T-helper 2 cell (primary cell): ENCODE data around the gene ANO2.

Experiments used
- DNase-seq, 5 experiments: peaks; one replicate each; pipeline versions ENCODE4 v3.0.0 to v3.0.0-alpha.2; 2012 to 2022

Gene ANO2

DNA sequence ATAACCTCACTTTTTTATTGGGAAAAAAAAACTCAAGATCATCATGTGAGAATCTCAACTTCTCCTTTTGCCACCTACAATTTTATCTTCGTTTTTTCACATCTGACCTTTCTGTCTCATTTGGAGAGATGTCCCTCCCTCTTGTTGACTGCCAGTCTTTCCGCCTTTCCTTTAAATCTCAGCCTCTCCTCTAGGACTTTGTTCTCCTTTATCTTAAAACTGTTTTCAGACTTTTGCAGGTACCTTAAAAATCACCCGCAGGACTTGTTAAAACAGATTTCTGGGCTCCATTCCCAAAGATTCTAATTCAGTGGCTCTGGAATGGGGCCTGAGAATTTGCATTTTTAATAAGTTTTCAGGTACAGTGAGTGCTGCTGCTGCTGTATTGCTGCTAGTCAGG lies 289.9 kb downstream of the ANO2 start:
- DNase-seq: no peak

DNA sequence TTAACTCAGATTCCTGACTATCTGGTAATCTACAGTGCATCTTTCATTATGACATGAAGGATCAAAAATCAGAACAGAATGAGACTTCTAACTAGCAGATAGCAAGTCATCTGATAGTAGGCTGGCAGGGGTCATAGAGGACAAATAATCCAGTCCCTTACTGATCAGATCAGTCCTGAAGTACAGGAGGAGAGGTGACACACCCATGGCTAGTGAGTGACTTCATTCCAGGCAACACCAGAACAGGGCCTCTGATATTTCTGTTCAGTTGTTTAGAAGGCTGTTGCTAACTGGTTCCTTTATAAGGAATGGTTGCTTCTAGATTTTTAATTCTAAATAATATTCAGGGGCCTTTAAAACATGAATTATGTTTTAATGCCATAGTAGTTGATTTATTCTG lies 291.0 kb downstream of the ANO2 start:
- DNase-seq: no peak

DNA sequence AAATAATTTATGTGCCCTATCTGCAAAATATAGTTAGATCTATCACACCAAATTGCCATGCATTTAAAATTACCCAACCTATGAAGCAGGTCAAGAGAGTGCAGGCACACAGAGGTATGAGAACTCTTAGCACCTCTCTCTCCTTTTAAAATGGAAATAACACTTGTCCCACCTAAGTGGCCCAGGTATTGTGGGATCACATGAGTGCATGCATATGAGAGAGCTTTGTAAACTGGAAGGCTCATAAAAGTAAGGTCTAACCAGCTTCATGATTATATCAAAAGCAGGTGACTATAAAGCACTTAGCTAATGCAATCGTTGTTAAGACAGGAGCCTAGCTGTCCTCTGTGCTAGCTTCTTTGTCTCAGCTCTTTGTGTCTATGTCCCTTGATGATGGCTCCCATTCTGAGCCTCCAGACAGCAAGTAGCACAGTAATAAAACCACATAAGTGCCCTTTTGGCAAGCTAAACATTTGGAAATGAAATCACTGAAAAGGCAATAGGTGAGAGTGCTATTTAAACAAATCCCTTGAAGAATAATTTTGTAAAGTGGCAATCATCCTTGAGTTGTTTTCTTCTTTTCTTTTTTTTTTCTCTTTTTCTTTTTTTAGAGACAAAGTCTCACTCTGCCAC lies 294.1 kb downstream of the ANO2 start:
- no peak for DNase-seq

DNA sequence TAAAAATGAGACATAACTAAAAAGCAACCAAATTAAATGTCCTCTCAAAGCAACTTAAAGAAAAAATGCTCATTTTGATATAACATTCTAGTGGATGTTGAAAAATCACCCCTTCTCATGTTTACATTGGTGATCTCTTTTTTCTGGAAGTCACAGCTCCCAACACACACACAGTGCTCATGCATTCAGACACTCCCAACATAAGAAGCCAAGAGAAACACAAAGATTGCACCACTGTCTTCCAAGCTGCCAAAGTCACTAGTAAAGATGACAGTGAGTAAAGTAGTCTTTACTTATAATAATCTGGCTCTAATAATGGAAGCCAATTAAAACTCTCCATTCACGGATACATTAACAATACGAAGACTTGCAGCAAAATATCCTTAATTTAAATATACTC lies 294.8 kb downstream of the ANO2 start:
- no peak for DNase-seq

DNA sequence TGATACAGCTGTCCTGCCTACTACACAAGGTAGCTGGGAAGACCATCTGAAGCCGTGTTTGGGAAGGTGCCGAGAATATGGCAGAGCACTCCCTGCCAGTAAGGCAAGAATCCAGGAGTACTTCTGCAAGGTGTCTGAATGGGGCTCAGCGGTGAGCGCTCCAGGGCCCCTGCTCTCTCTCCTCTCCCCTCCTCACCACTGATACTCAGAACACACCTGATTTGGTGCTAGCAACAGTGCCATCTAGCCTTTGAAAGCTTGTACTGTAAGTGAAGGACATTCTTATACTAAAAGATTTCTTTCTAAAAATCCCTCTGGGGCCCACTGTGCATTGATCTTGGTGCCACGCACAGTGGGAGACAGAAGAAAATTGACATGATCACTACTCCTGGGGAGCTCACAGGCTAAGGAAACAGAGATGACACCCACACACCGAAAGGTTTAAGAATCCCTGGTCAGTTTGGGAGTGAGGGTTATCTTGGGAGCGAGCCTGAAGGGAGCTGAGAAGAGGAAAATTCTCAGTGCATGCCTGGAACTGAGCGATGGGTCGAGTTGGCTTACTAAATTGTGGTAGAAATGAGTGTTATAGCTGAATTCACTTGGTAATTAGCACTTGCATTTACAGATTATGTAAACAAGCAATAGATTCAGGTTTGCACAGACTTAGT lies 296.2 kb downstream of the ANO2 start:
- no peak for DNase-seq

DNA sequence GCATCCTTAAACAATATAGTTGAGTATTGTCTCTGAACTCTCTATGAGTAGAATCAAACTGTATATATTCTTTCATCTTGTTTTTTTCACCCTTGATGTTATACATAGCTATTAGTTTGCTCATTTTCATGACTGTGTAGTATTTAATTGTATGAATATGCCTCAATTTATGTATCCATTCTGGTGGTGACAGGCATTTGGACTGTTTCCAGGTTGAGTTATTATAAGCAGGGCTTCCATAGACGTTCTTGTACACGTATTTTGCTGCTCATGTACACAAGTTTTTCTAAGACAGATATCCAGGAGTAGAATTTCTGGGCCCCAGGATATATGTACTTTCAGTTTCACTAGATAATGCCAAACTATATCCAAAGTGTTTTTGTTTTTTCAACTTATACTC lies 301.8 kb downstream of the ANO2 start:
- no peak for DNase-seq

DNA sequence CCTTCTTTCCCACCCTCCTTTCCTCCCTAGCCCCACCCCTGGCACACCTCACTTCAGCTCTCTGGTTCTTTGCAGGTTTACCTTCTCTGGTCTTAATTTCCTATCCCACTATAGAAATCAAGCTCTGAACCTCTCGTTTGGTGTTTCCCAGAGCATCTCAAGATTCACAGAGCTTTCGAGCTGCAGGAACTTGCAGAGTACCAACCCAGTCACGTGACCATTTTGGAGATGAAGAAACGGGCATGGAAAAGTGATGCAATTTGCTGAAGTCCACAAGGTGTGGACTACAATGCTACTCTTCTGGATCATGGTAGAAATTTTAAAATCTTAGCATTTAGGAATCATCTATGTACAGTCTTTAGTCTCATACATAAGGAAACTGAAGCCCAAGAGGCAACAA lies 307.4 kb downstream of the ANO2 start:
- DNase-seq: no peak

DNA sequence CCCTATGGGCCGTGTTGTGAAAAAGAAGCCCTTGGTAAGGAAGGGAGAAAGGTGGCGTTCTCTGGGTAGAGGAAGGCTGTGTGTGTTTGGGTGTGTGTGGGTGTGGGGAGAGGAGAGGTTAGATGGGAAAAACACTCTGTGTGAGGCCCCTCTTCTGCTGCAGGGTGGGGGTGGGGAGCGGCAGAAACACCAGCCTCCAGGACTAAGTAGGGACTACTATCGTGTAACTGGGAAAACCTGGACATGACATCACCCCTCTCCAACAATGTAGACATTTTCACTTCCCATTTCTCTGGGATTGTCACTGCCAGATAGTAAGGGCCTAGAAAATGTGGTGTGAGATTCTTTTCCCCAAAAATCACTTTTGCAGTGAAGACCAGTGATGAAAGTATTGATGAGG lies 308.2 kb downstream of the ANO2 start:
- no peak for DNase-seq

DNA sequence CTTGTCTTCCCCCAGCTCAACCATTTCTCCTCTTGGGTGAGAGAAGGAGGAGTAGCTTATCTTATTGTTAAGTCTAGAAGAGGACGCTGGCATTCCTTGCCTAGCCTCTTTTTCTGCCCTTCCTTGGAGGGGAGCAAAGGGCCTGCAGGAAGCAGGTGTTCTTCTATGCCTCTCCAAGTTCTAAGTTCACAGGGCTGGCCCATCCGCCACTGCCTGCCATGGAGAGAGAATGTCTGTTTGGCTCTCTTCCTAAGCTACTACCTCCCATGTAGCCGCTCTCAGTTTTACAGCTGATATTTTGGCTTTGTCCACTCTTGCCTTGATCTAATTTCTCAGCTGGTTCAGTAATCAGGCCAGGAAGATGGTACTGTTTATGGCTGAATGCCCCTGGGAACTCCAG lies 312.0 kb downstream of the ANO2 start:
- no peak for DNase-seq

DNA sequence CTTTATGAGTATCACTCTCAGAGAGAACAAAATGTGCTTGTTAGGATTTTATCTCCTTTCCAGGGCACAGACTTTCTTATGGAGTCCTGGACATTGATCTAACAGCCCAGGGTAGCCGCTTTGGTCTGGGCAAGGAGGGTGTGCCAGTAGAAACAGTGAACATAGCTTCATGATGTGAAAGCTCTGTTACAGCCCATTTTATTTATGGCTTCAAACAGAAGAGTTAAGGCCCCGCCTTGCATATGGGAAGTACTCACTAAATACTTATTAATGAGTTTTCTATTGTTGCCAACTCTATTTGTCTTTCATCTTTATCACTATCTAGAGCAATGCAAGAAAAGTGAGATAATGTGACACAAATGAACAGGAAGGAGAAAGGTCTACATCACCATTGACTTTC lies 312.6 kb downstream of the ANO2 start:
- DNase-seq: no peak

DNA sequence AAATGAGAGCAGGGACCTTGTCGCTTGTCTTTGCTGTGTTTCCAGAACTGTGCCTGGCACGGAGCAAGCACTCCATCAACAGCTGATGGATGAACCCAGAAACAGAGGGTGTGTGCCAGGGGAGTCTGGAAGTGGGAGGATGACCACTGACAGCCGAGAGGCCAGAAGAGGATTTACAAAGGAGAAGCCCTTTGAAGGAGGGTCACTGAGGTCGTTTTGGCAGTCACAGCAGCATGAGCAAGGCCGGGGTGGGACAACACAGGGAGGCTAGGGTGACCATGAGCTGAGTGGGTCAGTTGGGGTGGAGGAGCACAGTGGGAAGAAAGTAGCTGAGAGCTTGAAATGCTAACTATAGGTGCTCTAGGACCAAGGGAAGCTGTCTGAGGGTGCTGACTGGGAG lies 313.6 kb downstream of the ANO2 start:
- DNase-seq: no peak

DNA sequence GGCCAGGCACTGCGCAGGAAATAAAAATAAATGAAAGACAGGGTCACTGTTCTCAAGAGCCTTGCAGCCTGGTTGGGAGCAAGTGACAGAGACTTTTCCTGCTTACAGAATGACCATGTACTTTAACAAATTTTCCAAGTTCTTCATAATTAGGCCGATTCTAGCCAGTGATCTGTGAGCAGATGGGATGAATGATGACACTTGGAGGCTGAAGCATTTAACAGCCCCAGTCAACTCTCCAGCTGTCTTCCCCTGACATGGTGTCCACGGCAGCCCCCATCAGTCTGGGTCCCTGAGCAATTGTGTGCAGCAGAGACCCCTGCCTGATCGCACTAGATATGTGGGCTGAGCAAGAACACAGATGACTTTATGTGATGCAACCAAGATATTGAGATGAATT lies 314.3 kb downstream of the ANO2 start:
- DNase-seq: no peak

DNA sequence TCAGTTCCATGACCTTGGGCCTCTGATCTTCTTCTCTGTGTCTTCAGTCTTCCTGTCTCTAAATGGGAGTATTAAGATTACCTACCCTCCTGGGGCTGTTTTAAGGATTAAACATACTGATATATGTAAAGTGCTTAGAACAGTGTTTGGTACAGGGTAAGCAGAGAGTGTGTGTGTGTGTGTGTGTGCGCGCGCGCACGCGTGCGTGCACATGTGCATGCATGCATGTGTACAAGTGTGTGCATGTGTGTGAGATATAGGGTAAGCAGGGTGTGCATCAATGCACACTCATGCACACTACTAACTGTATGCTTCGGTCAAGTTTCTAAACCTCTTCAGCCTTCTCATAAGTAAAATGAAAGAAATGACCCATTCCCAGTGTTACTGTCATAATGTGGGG lies 316.6 kb downstream of the ANO2 start:
- no peak for DNase-seq

DNA sequence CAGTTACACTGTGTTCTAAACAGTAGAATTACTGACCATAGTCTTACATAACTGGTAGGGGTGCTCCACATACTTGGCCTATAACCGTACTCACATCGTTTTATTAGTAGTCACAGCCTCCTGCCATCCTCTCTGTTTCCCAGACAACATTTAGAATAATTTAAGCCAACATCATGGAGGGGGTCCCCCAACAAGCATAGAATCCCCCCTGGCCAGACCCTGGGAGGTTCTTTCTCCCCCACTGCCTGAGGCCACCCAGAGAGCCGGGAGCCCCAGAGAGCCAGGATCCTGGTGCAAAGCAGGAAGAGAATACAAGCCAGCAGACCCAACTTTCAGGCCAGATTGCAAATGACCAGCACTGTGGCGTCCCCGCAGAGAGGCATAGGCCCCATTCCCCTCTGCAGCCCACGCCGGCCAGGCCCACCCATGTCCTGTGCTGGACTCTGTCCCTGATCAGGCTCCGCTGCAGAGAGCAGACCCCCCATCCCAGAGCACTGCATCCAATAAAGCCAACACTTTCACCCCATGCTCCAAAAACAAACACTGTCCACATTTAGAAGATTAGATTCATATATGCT lies 317.9 kb downstream of the ANO2 start:
- DNase-seq: no peak

DNA sequence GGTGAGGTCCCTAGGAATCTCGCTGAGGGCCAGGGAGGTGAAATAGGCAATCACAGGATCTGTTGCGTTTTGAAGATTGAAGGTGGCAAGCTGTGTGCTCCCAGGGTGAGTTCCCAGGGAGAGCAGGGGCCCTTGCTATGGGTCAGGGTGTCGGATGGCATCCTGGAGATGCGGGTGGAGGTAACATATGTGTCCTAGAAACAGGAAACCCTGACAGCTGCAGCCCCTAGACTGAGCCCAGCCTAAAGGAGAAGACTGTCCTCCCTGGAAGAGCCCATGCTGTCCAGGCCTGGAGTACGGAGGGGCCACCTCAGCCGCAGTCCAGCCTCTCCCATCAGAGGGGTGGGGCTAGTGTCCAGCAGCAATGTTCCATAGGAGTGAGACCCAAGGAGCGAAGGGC lies 318.9 kb downstream of the ANO2 start:
- DNase-seq: no peak

DNA sequence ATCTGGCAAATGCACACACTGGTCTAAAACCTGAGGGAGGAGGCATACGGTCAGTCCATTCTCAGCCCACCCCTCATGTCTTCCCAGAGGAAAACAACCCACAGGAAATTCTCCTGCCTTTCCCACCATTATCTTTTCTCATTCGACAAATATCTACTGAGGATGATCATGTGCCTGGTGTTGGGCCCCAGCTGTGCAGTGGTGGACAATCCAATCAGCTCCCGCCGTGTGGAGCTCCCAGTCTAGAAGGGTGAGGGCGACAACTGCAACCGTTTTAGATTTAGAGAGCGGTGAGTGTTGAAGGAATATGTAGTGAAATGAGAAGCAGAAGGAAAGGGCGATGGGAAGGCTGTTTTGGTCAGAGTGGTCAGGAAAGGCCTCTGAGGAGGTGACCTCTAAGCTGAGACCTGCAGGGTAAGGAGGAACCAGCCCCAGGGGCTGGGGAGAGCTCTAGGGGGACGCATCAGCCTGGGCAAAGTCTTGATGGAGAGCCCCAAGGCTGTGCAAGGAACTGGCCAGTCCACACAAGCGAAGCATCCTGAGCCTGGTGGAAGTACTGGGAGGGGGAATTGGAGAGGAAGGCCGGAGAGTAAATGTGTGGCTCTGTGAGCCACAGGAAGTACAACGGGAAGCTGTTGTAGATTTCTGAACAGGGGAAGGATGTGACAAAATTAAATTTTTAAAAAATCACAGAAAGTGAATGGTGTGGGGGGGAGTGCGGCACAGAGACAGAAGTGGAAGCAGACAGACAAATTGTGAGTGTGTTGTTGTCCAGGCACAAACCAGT lies 320.4 kb downstream of the ANO2 start:
- no peak for DNase-seq

DNA sequence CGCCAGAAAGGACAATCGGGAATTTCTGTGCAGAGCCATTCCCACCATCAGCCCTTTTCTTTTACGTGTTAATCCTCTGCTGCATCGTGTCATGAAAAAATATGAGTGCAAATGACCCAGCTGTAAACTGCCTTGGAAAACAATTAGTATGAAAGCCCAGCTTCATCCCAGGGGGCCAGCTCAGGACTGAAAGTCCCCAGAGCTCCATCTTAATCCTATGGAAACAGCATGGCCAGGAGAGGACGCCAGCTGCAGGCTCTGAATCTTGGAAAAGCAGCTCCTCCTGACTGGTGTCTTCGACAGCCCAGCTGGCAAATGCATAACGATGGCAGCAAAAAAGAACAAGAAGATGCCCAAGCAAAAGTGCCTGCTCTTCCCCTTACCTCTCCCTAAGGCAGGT lies 321.6 kb downstream of the ANO2 start:
- DNase-seq: no peak

DNA sequence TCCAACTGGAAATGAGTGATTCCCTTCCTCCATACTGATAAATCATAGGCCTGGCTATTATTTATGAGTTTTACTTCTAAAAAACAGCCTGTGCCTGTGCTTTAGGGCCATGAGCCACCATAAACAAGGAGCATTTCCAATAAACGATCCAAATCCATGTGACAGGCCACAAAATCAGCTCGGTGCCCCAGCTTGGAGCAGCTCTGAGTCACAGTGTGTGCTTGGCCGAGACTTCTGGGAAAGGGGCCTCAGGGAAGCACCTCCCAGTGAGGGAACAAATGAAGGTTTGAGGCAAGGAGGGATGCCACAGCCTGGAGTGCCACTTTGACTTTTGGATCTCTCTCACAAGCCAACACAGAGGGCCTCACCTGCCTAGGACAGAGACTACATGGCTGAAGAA lies 322.8 kb downstream of the ANO2 start:
- DNase-seq: no peak

DNA sequence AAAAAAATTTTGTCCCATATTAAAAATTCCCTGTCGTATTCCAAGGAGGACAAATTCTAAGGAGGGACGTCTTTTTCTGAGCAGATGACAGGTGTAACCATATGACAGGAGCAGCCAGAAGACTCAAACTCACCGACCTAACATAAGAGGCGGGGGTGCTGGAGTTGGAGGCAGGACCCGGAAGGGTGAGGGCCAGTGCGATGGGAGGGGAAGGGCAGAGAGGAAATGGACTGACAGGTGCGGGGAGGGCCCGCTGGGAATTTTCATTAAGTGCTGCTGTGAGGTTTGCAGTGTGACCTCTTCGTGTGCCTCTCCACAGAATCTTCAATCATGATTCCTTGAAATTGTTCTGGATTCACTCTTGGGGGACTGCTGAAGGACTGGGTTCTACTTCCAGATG lies 323.7 kb downstream of the ANO2 start:
- DNase-seq: no peak

DNA sequence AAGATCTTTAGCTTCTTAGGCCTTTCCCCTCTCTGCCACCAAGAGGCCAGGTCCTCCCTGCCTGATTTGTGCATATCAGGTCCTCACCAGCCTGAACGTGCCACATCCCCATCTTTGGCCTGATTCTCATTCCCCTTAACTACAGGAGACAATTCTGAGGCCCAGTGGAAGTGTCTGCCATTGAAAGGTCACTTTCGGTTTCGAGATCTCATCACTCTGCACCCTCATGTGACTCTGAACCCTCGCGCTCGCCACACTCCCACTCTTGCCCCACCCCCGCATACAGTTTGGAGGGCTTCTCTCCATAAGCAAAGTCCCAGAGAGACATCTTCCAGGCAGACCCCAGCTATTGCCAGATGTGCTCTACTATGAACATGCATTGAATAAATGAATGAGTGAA lies 324.2 kb downstream of the ANO2 start:
- DNase-seq: no peak

DNA sequence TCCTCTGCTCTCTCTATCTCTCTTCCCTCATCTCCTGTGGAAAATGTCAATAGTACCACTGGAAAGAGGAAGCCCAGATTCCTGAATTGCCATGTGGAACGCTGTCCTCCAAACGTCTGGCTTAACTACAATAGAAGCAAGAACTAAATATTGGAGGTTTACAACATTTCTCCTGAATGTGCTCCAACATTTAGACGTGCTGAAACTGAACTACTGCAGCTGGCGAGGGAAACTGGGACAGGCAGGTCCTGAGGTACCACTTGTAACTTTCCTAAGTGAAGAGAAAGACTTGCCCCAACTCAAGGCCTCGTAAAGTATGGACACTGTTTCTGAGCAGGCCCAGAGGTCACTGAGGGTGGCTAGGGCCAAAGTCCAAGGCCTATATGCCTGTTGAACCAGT lies 325.4 kb downstream of the ANO2 start:
- no peak for DNase-seq

DNA sequence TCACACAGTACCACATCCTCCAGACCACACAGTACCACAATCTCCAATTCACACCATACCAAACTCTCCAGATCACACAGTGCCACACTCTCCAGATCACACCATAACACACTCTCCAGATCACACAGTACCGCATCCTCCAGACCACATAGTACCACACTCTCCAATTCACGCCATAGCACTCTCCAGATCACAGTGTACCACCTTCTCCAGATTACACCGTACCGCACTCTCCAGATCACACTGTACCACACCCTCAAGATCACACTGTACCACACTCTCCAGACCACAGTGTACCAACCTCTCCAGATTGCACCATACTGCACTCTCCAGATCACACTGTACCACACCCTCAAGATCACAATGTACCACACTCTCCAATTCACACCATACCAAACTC lies 328.2 kb downstream of the ANO2 start:
- no peak for DNase-seq

DNA sequence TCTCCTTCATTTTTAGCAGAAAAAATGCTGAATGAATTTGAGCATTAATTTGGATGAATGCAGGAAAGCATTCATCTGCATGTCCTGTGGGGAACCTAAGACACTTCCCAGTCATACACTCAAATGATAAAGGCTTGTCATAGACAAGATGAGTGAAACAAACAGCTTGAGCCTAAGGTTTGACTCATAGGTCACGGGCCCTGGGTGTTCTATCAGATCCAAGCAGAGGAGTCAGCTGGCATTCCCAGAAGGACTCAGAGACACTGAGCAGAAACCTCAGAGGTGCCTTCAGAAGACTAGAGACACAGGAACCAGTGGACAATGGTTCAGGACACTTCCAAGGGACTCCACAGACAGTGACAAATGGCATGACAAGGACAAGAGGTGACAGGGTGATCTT lies 329.3 kb downstream of the ANO2 start:
- no peak for DNase-seq

DNA sequence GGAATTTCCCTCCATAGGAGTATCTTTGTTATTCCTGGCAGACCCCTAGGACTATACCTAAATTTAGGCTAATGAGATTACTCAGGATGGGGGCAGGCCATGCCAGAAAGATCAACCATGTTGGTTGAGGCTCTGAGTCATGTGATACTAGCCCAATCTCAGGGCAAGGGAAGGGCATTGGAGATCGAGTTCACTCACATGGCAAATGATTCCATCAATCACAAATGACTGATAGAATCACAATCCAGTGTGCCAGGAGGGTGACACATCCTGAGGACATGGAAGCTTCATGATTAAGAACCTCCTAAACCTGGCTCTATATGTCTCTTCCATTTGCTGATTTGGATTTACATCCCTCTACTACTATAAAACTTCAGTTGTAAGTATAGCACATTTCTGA lies 330.8 kb downstream of the ANO2 start:
- DNase-seq: no peak
